Activated T-helper 2 cell treated with anti-CD3 and anti-CD28 coated beads, Interferon-gamma antibody, Interleukin-2, Interleukin-4, amounts not matched to agents 10 μg/mL and 5 μg/mL and 100 μg/mL, durations not matched to agents 14 hours and 24 hours and 36 hours (primary cell): Measurements from ENCODE around the gene GREM1. TPM values are rescaled to one million over a fixed set of nuclear protein-coding genes. Genes with fewer than 3 reads are reported as not detected.

Source experiments
- DNase-seq: peaks from one replicate; pipeline ENCODE4 v3.0.0; 2021; ENCODE audit warnings: low spot score
- H3K27ac Mint-ChIP-seq: one replicate; pipeline ENCODE4 v1.8.0; 2021; ENCODE audit warnings: mixed read lengths
- H3K27me3 Mint-ChIP-seq: one replicate; pipeline ENCODE4 v1.8.0; 2021; ENCODE audit warnings: low read depth, mixed read lengths
- H3K36me3 Mint-ChIP-seq: one replicate; pipeline ENCODE4 v1.8.0; 2021; ENCODE audit warnings: low read depth, mixed read lengths
- H3K4me1 Mint-ChIP-seq: one replicate; pipeline ENCODE4 v1.8.0; 2021; ENCODE audit warnings: low read depth, mixed read lengths
- H3K4me3 Mint-ChIP-seq: one replicate; pipeline ENCODE4 v1.8.0; 2021; ENCODE audit warnings: low read depth, mild to moderate bottlenecking, moderate library complexity, mixed read lengths
- H3K9me3 Mint-ChIP-seq: one replicate; pipeline ENCODE4 v1.8.0; 2021; ENCODE audit warnings: mixed read lengths
- intact Hi-C: fragments of 100-400 bp; cut with micrococcal nuclease; formaldehyde crosslinking; loops from one replicate; pipeline ENCODE4 v1.15.1; 2023
- total RNA-seq: library from RNA; stranded (reverse); gene quantifications from 2 replicates; pipeline ENCODE4 v1.2.3, GENCODE V29; 2022

The GREM1 gene
- total RNA-seq, 1 donor from 2014 or later: not detected

DNA sequence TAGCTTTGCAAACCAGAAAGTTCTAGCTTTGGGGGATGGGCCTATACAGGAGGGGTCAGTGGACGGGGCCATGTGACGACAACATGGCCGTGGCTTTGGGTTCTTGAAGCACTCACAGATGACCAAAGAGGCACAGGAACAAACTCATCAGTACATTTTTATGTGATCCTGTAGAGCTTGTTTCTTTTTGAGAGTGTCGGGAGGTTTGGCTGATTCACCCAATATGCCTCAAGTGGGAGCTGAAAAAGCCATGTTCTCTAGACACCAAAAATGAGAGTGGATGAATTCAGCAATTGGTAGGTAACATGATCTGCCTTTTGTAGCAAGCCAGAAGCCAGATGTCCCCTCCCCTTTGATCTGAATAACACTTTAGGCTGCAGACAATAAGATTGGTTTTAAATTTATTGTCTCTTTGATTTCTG, 30.1 kb downstream of the GREM1 start:
- Mint-ChIP-seq H3K9me3 (no peaks in the 10 kb centered on the region), H3K27ac (no peak overlapping the region), H3K4me1 (no peaks in the 10 kb centered on the region), H3K27me3 (peaks cover 2% of the 10 kb centered on the region), H3K36me3 (no peaks in the 10 kb centered on the region), H3K4me3 (no peak overlapping the region)
- DNase-seq: no peak
- intact Hi-C loops: no loop called here

- Mint-ChIP-seq H3K27me3 (peaks cover 2% of the 10 kb centered on the region), H3K4me1 (no peaks in the 10 kb centered on the region), H3K36me3 (no peaks in the 10 kb centered on the region), H3K4me3 (no peak overlapping the region), H3K27ac (no peak overlapping the region), H3K9me3 (no peaks in the 10 kb centered on the region)
- DNase-seq: no peak
- intact Hi-C loops: no loop called here
Measured at GRCh38 chr15:32750979-32751378, 33.2 kb downstream of the GREM1 start.

- no peak overlapping the region for H3K27ac Mint-ChIP-seq
- peaks cover 12% of the 10 kb centered on the region for H3K27me3 Mint-ChIP-seq
- no peaks in the 10 kb centered on the region for H3K36me3 Mint-ChIP-seq
- no peaks in the 10 kb centered on the region for H3K9me3 Mint-ChIP-seq
- no peaks in the 10 kb centered on the region for H3K4me1 Mint-ChIP-seq
- DNase-seq: no peak
- intact Hi-C loops: no loop called here
- H3K4me3 Mint-ChIP-seq: no peak overlapping the region
Measured at GRCh38 chr15:32757426-32757825, 39.6 kb downstream of the GREM1 start.

- Mint-ChIP-seq H3K27me3 (peaks cover 10% of the 10 kb centered on the region), H3K36me3 (no peaks in the 10 kb centered on the region), H3K4me1 (no peaks in the 10 kb centered on the region), H3K4me3 (no peak overlapping the region), H3K27ac (no peak overlapping the region), H3K9me3 (no peaks in the 10 kb centered on the region)
- no peak for DNase-seq
- intact Hi-C loops: no loop called here
Measured at GRCh38 chr15:32763295-32763694, 45.5 kb downstream of the GREM1 start.

DNA sequence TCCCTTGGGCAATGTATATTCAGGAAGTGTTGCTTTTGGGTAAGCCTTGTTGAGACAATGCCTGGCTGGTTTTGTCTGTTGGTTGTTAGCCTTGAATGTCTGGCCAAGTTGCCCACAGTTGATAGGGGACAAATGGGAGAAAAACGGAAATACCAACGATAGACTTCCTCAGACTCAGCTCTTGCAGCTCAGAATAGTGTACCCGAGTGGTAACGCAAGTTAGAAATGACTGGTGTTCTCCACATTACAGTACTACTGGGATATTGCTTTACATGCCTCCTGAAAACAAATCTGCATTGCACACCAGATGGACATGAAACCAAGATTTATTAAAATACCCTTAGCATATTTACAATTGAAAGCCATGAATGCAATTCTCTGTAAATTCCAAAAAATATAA, 47.4 kb downstream of the GREM1 start:
- intact Hi-C loops: no loop called here
- no peak for DNase-seq
- H3K4me1 Mint-ChIP-seq: no peaks in the 10 kb centered on the region
- no peaks in the 10 kb centered on the region for H3K36me3 Mint-ChIP-seq
- no peaks in the 10 kb centered on the region for H3K9me3 Mint-ChIP-seq
- H3K4me3 Mint-ChIP-seq: no peak overlapping the region
- H3K27ac Mint-ChIP-seq: no peak overlapping the region
- peaks cover 7% of the 10 kb centered on the region for H3K27me3 Mint-ChIP-seq

- intact Hi-C loops: no loop called here
- H3K27ac Mint-ChIP-seq: no peak overlapping the region
- DNase-seq: no peak
- H3K9me3 Mint-ChIP-seq: no peaks in the 10 kb centered on the region
- no peak overlapping the region for H3K4me3 Mint-ChIP-seq
- H3K4me1 Mint-ChIP-seq: no peaks in the 10 kb centered on the region
- no peaks in the 10 kb centered on the region for H3K36me3 Mint-ChIP-seq
- H3K27me3 Mint-ChIP-seq: peaks cover 4% of the 10 kb centered on the region
Measured at GRCh38 chr15:32766101-32766500, 48.3 kb downstream of the GREM1 start.

GRCh38 chr15:32767236-32767635, 49.4 kb downstream of the GREM1 start:
- intact Hi-C loops: no loop called here
- H3K9me3 Mint-ChIP-seq: no peaks in the 10 kb centered on the region
- no peaks in the 10 kb centered on the region for H3K36me3 Mint-ChIP-seq
- no peak overlapping the region for H3K27ac Mint-ChIP-seq
- no peaks in the 10 kb centered on the region for H3K4me1 Mint-ChIP-seq
- H3K27me3 Mint-ChIP-seq: peaks cover 4% of the 10 kb centered on the region
- no peak for DNase-seq
- H3K4me3 Mint-ChIP-seq: no peak overlapping the region

DNA sequence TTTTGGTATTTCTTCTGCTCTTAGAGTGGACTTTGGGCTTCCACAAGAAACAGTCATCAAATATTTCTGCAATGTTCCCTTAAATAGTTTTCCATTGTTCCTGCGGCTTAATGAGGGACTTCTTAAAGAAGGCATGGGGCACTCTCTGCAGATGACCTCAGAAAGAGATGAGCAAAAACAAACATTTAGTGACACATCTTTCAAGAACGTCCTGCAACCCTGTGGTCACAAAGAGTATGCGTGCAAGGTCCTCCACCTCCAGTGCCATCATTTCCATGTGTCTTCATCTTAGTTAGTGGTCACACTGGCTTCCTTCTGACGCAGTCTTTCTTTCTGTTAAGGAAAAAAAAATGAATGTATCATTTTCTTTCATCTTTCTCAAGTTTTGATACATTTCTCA, 56.2 kb downstream of the GREM1 start:
- Mint-ChIP-seq H3K4me3 (no peak overlapping the region), H3K27me3 (no peaks in the 10 kb centered on the region), H3K4me1 (no peaks in the 10 kb centered on the region), H3K27ac (no peak overlapping the region), H3K36me3 (no peaks in the 10 kb centered on the region), H3K9me3 (no peaks in the 10 kb centered on the region)
- intact Hi-C loops: no loop called here
- DNase-seq: no peak

- H3K27me3 Mint-ChIP-seq: no peaks in the 10 kb centered on the region
- intact Hi-C loops: no loop called here
- H3K27ac Mint-ChIP-seq: no peak overlapping the region
- DNase-seq: no peak
- H3K36me3 Mint-ChIP-seq: no peaks in the 10 kb centered on the region
- H3K4me1 Mint-ChIP-seq: no peaks in the 10 kb centered on the region
- H3K9me3 Mint-ChIP-seq: no peaks in the 10 kb centered on the region
- H3K4me3 Mint-ChIP-seq: no peak overlapping the region
Measured at GRCh38 chr15:32775103-32775502, 57.3 kb downstream of the GREM1 start.

GRCh38 chr15:32778391-32779176, 60.8 kb downstream of the GREM1 start:
- H3K27ac Mint-ChIP-seq: no peak overlapping the region
- DNase-seq: no peak
- no peaks in the 10 kb centered on the region for H3K9me3 Mint-ChIP-seq
- no peaks in the 10 kb centered on the region for H3K36me3 Mint-ChIP-seq
- intact Hi-C loops: no loop called here
- H3K27me3 Mint-ChIP-seq: peaks cover 6% of the 10 kb centered on the region
- H3K4me3 Mint-ChIP-seq: no peak overlapping the region
- H3K4me1 Mint-ChIP-seq: no peaks in the 10 kb centered on the region

DNA sequence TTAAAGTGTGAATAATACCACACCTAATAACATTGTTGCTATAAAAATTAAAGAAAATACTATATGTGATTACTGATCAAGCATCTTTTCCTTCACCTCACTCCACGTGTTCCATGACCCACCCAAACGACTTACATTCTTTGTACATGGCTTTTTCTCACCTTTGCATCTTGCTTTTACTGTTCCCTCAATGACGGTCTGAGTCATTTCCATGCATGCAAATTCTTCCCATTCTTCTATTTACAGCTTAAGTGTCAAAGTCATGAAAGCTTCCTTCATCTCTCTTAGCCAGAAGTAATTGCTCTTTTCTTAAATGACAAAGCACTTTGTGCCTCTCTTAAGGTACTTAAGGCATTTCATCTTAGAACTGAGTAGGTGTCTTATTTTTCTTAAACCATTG, 64.0 kb downstream of the GREM1 start:
- H3K27ac Mint-ChIP-seq: no peak overlapping the region
- intact Hi-C loops: no loop called here
- H3K4me1 Mint-ChIP-seq: no peaks in the 10 kb centered on the region
- no peaks in the 10 kb centered on the region for H3K9me3 Mint-ChIP-seq
- peaks cover 6% of the 10 kb centered on the region for H3K27me3 Mint-ChIP-seq
- no peak overlapping the region for H3K4me3 Mint-ChIP-seq
- no peaks in the 10 kb centered on the region for H3K36me3 Mint-ChIP-seq
- no peak for DNase-seq

GRCh38 chr15:32784581-32784980, 66.8 kb downstream of the GREM1 start:
- Mint-ChIP-seq H3K27ac (no peak overlapping the region), H3K36me3 (no peaks in the 10 kb centered on the region), H3K4me3 (no peak overlapping the region), H3K4me1 (no peaks in the 10 kb centered on the region), H3K9me3 (no peaks in the 10 kb centered on the region), H3K27me3 (peaks cover 6% of the 10 kb centered on the region)
- DNase-seq: no peak
- intact Hi-C loops: no loop called here

DNA sequence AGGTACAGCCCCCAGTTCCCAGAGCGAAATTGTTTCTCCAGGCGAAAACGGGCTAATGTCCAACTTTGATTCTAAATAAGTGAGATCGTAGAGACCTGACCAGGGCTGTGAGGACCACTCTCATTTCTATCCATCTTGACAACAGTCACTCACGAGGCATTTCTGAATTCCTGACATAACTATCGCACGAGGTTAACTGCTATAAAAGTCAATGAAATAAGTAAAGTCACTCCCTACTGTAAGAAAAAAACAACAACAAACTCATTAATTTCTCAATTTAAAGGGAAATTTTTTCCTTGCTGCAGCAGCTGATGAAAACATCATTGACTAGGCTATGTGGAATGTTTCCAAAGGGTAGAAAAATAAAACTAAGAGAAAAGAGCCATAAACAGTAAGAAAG, 69.1 kb downstream of the GREM1 start:
- intact Hi-C loops: no loop called here
- no peaks in the 10 kb centered on the region for H3K36me3 Mint-ChIP-seq
- no peak overlapping the region for H3K27ac Mint-ChIP-seq
- H3K9me3 Mint-ChIP-seq: no peaks in the 10 kb centered on the region
- H3K4me3 Mint-ChIP-seq: no peak overlapping the region
- no peak for DNase-seq
- peaks cover 4% of the 10 kb centered on the region for H3K27me3 Mint-ChIP-seq
- no peaks in the 10 kb centered on the region for H3K4me1 Mint-ChIP-seq

GRCh38 chr15:32787949-32788348, 70.1 kb downstream of the GREM1 start:
- Mint-ChIP-seq H3K27ac (no peak overlapping the region), H3K27me3 (peaks cover 5% of the 10 kb centered on the region), H3K4me3 (no peak overlapping the region), H3K4me1 (no peaks in the 10 kb centered on the region), H3K9me3 (no peaks in the 10 kb centered on the region), H3K36me3 (no peaks in the 10 kb centered on the region)
- intact Hi-C loops: no loop called here
- no peak for DNase-seq
